Skeletal muscle satellite cell (primary cell): ENCODE results near the gene SIGLEC1.

Experiments
- H3K27me3 ChIP-seq: 2 replicates; pipeline ENCODE4 v1.7.0; 2013; ENCODE audit warnings: low read length; ENCODE audit not compliant: control insufficient read depth, insufficient read depth
- H3K36me3 ChIP-seq: 2 replicates; pipeline ENCODE4 v1.7.0; 2013; ENCODE audit warnings: mild to moderate bottlenecking, control low read depth, low read length; ENCODE audit not compliant: insufficient read depth
- H3K4me1 ChIP-seq: 2 replicates; pipeline ENCODE4 v1.7.0; 2013; ENCODE audit warnings: low read length; ENCODE audit not compliant: control insufficient read depth, insufficient read depth
- H3K4me2 ChIP-seq: 2 replicates; pipeline ENCODE4 v1.7.0; 2013; ENCODE audit warnings: mild to moderate bottlenecking, low read length
- H3K4me3 ChIP-seq: 2 replicates; pipeline ENCODE4 v1.7.0; 2013; ENCODE audit warnings: low read length
- H3K9ac ChIP-seq: 2 replicates; pipeline ENCODE4 v1.7.0; 2013; ENCODE audit warnings: mild to moderate bottlenecking, low read depth, low read length, moderate library complexity
- H3K9me3 ChIP-seq: replicated peaks from 2 replicates; pipeline ENCODE4 v1.7.0; 2013; ENCODE audit warnings: mild to moderate bottlenecking, control low read depth, low read length

Gene SIGLEC1

DNA sequence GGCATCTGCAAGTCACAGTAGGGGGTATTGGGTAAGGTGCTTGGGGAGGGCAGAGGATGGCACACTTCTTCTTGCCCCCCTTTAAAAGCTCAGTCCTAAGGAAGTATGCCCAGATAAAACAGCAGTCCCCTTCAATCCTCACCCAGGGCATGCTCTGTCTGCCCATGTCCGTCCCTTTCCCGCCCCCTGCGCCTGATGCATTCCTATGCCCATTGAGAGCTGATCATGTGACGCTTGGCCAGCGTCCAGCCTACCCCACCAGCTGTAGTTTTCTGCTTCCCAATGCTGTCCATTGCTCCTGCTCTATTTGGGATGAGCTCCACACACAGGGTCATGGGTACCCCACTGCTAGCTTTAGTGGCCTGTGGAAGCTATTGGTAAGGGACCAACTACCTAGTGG lies 8.3 kb downstream of the SIGLEC1 start:
- H3K9me3 ChIP-seq = no peaks in the 10 kb centered on the region
- no peak overlapping the region for H3K9ac ChIP-seq
- H3K4me1 ChIP-seq = peaks cover 3% of the 10 kb centered on the region
- H3K4me2 ChIP-seq = no peak overlapping the region
- peaks cover 43% of the 10 kb centered on the region for H3K27me3 ChIP-seq
- no peak overlapping the region for H3K4me3 ChIP-seq
- no peaks in the 10 kb centered on the region for H3K36me3 ChIP-seq

GRCh38 chr20:3702611-3703391 lies 9.6 kb downstream of the SIGLEC1 start:
- Histone ChIP-seq H3K27me3 (peaks cover 51% of the 10 kb centered on the region), H3K9ac (no peak overlapping the region), H3K36me3 (no peaks in the 10 kb centered on the region), H3K4me2 (no peak overlapping the region), H3K9me3 (no peaks in the 10 kb centered on the region), H3K4me1 (peaks cover 3% of the 10 kb centered on the region), H3K4me3 (no peak overlapping the region)

DNA sequence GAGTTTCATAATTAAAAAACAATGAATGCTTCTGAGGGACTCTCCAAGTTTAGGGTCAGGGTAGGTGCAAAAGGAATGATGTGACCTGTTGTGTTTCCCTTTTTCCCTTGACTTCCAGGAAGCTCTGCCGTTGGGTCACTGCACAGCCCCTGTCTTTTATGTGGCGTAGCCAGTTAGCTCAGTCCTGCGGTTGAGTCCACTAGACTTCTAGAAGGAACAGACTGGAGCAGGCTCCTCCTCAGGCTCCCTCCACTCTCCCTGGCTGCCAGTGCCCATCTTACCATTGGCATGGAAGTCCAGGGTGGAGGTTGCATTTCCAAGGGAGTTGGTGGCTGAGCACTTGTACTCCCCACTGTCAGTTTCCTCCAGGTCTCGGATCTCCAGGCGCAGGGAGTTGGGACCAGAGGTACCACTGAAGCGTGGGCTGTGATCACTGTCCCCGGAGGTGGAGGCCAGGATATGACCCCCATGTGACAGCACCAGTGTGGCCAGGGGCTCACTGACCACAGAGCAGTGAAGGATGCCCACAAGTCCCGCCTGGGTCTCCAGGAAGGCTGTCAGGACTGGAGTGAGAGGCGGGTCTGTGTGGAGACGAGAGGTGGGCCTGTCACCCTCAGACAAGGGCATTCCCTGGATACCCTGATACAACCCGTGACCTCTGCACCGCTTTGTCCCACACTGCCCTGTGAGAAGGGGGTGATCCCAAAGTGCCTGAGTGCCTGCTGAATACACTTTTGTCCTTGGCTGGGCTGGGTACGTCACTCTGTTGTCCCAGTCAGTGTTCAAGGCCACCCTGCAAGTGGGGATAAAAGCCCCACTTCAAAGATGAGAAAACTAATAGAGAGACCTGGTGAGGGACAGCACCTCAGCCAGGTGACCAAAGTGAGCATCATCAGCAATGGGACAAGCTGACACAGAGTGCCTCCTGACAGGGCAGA lies 11.1 kb downstream of the SIGLEC1 start:
- Histone ChIP-seq H3K36me3 (no peaks in the 10 kb centered on the region), H3K9ac (no peak overlapping the region), H3K4me1 (no peaks in the 10 kb centered on the region), H3K27me3 (peaks cover 43% of the 10 kb centered on the region), H3K4me3 (no peak overlapping the region), H3K4me2 (no peak overlapping the region), H3K9me3 (no peaks in the 10 kb centered on the region)

GRCh38 chr20:3699037-3699436 lies 13.4 kb downstream of the SIGLEC1 start:
- Histone ChIP-seq H3K4me1 (no peaks in the 10 kb centered on the region), H3K36me3 (no peaks in the 10 kb centered on the region), H3K27me3 (peaks cover 33% of the 10 kb centered on the region), H3K4me2 (no peak overlapping the region), H3K4me3 (no peak overlapping the region), H3K9ac (no peak overlapping the region), H3K9me3 (no peaks in the 10 kb centered on the region)

DNA sequence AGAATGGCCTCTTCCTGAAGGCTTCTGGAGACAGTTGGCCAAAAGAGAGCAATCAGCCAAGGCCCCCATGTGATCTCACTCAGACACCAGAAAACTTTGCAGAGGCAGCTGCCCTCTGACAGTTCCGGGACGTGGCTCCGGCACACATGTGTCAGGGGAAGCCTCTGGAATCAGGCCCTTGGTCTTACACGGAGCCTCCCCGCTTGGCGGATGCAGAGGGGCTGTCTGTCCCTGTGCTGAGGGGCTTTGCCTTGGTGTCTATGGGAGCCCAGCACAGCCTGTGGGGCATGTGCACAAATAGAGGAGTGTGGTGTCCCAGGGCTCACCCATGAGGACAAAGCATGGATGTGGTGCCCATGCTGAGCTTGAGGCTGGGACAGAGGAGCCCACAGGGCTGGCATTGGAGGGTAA lies 13.8 kb downstream of the SIGLEC1 start:
- Histone ChIP-seq H3K9ac (no peak overlapping the region), H3K4me1 (no peaks in the 10 kb centered on the region), H3K36me3 (no peaks in the 10 kb centered on the region), H3K4me2 (no peak overlapping the region), H3K9me3 (no peaks in the 10 kb centered on the region), H3K27me3 (peaks cover 32% of the 10 kb centered on the region), H3K4me3 (no peak overlapping the region)

DNA sequence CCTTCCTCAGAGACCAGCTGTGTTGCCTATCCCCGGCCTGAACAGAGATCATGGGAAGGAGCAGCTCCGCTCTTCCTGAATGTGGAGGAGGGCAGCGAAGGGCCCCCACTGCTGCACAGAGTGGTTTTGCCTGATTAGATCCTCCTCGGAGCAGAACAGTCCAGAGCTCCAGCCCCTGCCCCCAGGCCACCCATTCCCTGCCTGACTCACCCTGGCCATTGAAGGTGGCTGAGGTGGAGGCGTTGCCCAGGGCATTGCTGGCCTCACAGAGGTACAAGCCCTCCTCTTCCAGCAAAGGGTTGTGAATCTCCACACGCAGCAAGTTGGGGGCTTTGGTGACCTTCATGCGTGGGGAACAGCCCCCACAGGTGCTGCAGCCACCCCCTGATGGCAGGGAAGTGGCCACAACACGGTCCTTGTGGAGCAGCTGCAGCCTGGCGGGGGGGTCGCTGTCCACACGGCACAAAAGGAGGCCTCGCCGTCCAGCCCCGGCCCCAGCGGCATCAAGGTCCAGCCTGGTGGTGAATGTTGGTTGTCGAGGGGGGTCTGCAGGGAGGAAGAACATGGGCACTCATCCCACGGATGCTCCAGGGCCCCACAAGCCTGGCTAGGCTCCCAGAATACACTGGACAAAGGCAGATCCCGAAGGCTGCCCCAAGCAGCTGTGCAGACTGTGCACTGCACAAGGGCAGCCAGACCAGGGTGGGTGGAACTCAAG lies 14.7 kb downstream of the SIGLEC1 start:
- Histone ChIP-seq H3K9ac (no peak overlapping the region), H3K4me3 (no peak overlapping the region), H3K9me3 (no peaks in the 10 kb centered on the region), H3K36me3 (no peaks in the 10 kb centered on the region), H3K4me1 (no peaks in the 10 kb centered on the region), H3K4me2 (no peak overlapping the region), H3K27me3 (peaks cover 37% of the 10 kb centered on the region)

GRCh38 chr20:3696745-3697587 lies 15.4 kb downstream of the SIGLEC1 start:
- H3K9me3 ChIP-seq = no peaks in the 10 kb centered on the region
- no peaks in the 10 kb centered on the region for H3K36me3 ChIP-seq
- peaks cover 41% of the 10 kb centered on the region for H3K27me3 ChIP-seq
- H3K4me2 ChIP-seq = no peak overlapping the region
- no peak overlapping the region for H3K9ac ChIP-seq
- no peaks in the 10 kb centered on the region for H3K4me1 ChIP-seq
- no peak overlapping the region for H3K4me3 ChIP-seq

GRCh38 chr20:3696200-3696599 lies 16.2 kb downstream of the SIGLEC1 start:
- Histone ChIP-seq H3K4me1 (no peaks in the 10 kb centered on the region), H3K4me2 (no peak overlapping the region), H3K9me3 (no peaks in the 10 kb centered on the region), H3K9ac (no peak overlapping the region), H3K27me3 (peaks cover 38% of the 10 kb centered on the region), H3K36me3 (no peaks in the 10 kb centered on the region), H3K4me3 (no peak overlapping the region)

DNA sequence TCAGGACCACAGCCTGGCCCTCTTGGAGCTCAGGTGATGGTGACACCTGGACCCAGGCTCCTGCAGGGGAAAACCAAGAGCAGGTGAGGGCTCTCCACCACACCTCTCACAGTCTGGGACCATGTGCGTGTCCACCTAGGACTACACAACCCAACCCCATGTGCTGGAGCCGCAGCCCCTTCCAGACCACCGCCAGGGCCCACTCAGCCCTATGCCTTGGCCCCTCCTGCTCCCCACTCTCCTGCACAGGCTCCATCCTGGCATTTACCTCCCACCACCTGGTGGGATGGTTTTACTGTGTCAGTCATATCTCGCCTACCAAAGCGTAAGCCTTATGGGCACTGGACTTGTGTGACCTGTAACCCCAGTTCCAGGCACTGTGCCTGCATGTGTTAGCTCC lies 17.5 kb downstream of the SIGLEC1 start:
- no peak overlapping the region for H3K9ac ChIP-seq

DNA sequence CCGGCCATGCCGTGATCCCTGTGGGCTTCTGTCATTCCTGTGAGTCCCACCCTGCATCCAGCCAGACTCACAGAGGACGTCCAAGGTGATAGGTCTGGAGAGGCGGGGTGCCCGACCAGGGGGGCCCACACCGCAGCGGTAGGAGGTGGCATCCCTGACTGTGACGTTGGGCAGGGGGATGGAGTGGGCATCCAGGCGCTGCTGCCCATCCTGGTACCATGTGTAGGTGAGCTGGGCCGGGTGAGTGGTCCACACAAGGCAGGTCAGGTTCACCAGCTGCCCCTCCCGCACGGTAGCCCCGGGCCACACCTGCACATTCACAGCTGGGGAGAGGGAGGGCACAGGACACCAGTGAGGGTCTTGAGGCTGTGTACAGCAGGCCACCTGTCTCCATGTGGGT lies 19.0 kb downstream of the SIGLEC1 start:
- H3K4me3 ChIP-seq = no peak overlapping the region
- H3K9me3 ChIP-seq = no peaks in the 10 kb centered on the region
- H3K27me3 ChIP-seq = peaks cover 29% of the 10 kb centered on the region
- no peak overlapping the region for H3K4me2 ChIP-seq
- no peaks in the 10 kb centered on the region for H3K36me3 ChIP-seq
- H3K9ac ChIP-seq = no peak overlapping the region
- H3K4me1 ChIP-seq = no peaks in the 10 kb centered on the region

More for the DNA sequence above, 17.5 kb downstream of the SIGLEC1 start:
- H3K9me3 ChIP-seq = no peaks in the 10 kb centered on the region
- no peaks in the 10 kb centered on the region for H3K4me1 ChIP-seq
- H3K4me3 ChIP-seq = no peak overlapping the region
- no peak overlapping the region for H3K4me2 ChIP-seq
- H3K36me3 ChIP-seq = no peaks in the 10 kb centered on the region
- H3K27me3 ChIP-seq = peaks cover 35% of the 10 kb centered on the region
